22Rv1 (cell line): ENCODE data around the gene SLC13A5.

Source experiments
- CTCF ChIP-seq: fragments of 450-650 bp; IDR thresholded peaks from 2 replicates; pipeline ENCODE4 v1.5.1; 2017; ENCODE audit warnings: mild to moderate bottlenecking
- ZFX ChIP-seq: fragments of 450-650 bp; IDR thresholded peaks from 2 replicates; pipeline ENCODE4 v1.6.1; 2017; ENCODE audit warnings: antibody characterized with exemption, borderline replicate concordance

- TF ChIP-seq CTCF, result no peak
- no peak for TF ChIP-seq ZFX
Measured at GRCh38 chr17:6706499-6706898, 6.7 kb downstream of the SLC13A5 start.
